Neural progenitor cell (in vitro differentiated cells): Measurements from ENCODE around the gene ITPA. TPM values are rescaled to one million over a fixed set of nuclear protein-coding genes. Genes with fewer than 3 reads are reported as not detected.
A peak's percentile ranks its signal among the peaks of the same experiment; 100 is the strongest.

Experiments
- DNase-seq: peaks from one replicate; pipeline ENCODE4 v3.0.0-alpha.2; 2016; ENCODE audit warnings: low spot score
- H2AFZ ChIP-seq: fragments of 200-600 bp; sonication (generic); replicated peaks from 2 replicates; pipeline ENCODE4 v1.6.1; 2016; ENCODE audit warnings: antibody characterized with exemption
- H3F3A ChIP-seq: fragments of 200-600 bp; sonication (generic); 2 replicates; pipeline ENCODE4 v1.6.1; 2016; ENCODE audit warnings: antibody characterized with exemption, low read depth
- H3K27ac ChIP-seq: fragments of 200-600 bp; sonication (generic); 2 replicates; pipeline ENCODE4 v1.5.1; 2016; ENCODE audit warnings: mild to moderate bottlenecking
- H3K27me3 ChIP-seq: fragments of 200-600 bp; sonication (generic); 2 replicates; pipeline ENCODE4 v1.6.1; 2016; ENCODE audit warnings: mild to moderate bottlenecking, moderate library complexity
- H3K36me3 ChIP-seq: fragments of 200-600 bp; sonication (generic); 2 replicates; pipeline ENCODE4 v1.5.1; 2016
- H3K4me1 ChIP-seq: fragments of 200-600 bp; sonication (generic); 2 replicates; pipeline ENCODE4 v1.6.1; 2016; ENCODE audit warnings: mixed run types
- H3K4me2 ChIP-seq: fragments of 200-600 bp; sonication (generic); 2 replicates; pipeline ENCODE4 v1.6.1; 2016
- H3K4me3 ChIP-seq: fragments of 200-600 bp; sonication (generic); 2 replicates; pipeline ENCODE4 v1.5.1; 2016
- H3K79me2 ChIP-seq: fragments of 200-600 bp; sonication (generic); 2 replicates; pipeline ENCODE4 v1.6.1; 2016; ENCODE audit warnings: low read depth
- H3K9ac ChIP-seq: fragments of 200-600 bp; sonication (generic); 2 replicates; pipeline ENCODE4 v1.6.1; 2016
- H3K9me3 ChIP-seq: fragments of 200-600 bp; sonication (generic); 2 replicates; pipeline ENCODE4 v1.5.1; 2016; ENCODE audit warnings: low read depth
- H4K20me1 ChIP-seq: fragments of 200-600 bp; sonication (generic); 2 replicates; pipeline ENCODE4 v1.6.1; 2016; ENCODE audit warnings: low read depth
- H3K27ac Mint-ChIP-seq: 3 replicates; pipeline ENCODE4 v1.8.0; 2021; ENCODE audit warnings: mixed read lengths
- H3K27me3 Mint-ChIP-seq: 2 replicates; pipeline ENCODE4 v1.8.0; 2022; ENCODE audit warnings: low read depth, mild to moderate bottlenecking, inconsistent platforms, moderate library complexity, mixed read lengths; ENCODE audit not compliant: insufficient read depth
- H3K36me3 Mint-ChIP-seq: 3 replicates; pipeline ENCODE4 v1.8.0; 2021; ENCODE audit warnings: mixed read lengths
- H3K4me1 Mint-ChIP-seq: 3 replicates; pipeline ENCODE4 v1.8.0; 2021; ENCODE audit warnings: mixed read lengths
- H3K4me3 Mint-ChIP-seq: 3 replicates; pipeline ENCODE4 v1.8.0; 2021; ENCODE audit warnings: mild to moderate bottlenecking, moderate library complexity, mixed read lengths
- H3K9me3 Mint-ChIP-seq: 3 replicates; pipeline ENCODE4 v1.8.0; 2020; ENCODE audit warnings: mixed read lengths
- EZH2 ChIP-seq: fragments of 200-600 bp; sonication (generic); IDR thresholded peaks from 2 replicates; pipeline ENCODE4 v1.6.1; 2017; ENCODE audit warnings: antibody characterized with exemption, mild to moderate bottlenecking, moderate library complexity
- EZH2phosphoT487 ChIP-seq: fragments of 200-600 bp; sonication (generic); IDR thresholded peaks from 2 replicates; pipeline ENCODE4 v1.6.1; 2017; ENCODE audit warnings: antibody characterized with exemption
- total RNA-seq: library from RNA; depleted of rRNA; stranded (reverse); fragments of >200 nt; gene quantifications from 2 replicates; pipeline ENCODE4 v1.2.3, GENCODE V29; 2015; ENCODE audit warnings: low replicate concordance
- TF ChIP-seq, protein P1 (sequence below): fragments of 200-600 bp; sonication (generic); IDR thresholded peaks from 2 replicates; pipeline ENCODE4 v1.5.1; 2017; ENCODE audit warnings: antibody characterized with exemption, mild to moderate bottlenecking

The ITPA gene
- total RNA-seq, 1 donor from 2014 or later = 18.2 TPM

DNA sequence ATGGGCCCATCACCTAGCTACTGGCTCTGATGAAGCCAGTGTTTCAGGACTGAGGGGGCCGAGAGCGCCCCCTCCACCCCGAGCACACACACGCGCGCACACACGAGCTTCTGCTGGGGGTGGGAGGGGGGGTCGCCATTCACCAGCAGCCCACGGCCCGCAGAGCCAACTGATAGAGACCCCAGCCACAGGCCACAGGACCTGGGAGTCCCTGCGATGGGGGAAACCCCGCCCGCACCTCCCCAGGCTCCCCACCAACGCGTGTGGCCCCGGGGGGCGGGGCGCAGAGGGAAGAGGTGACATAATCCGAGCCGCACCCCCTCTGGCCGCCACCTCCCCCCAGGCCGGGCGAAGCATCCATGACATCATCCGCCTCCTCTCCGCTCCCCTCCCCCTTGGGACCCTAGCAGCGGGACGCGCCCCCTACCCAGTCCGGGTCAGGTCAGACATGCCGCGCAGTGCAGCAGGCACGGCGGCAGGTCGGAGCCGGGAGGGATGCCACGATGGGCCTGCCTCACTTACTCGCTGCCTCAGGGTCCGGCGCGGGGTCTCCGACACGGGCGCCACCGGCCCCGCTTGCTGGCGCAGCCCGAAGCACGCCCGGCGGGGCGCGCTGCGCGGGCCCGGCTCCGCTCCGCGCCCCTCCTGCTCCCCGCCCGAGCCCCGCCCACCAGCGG is 36.2 kb upstream of the ITPA start, which contains the start of gene LZTS3:
TSS of gene LZTS3 (minus strand) at position 617 of the 677 bp plus-strand sequence. CDS start 6,386 bp downstream, outside the sequence.
- peak within 1 kb of the TSS; percentile 55 for H3K9ac ChIP-seq
- DNase-seq = peak; percentile 93
- peaks cover 16% of the 10 kb centered on the region for H4K20me1 ChIP-seq
- H3F3A ChIP-seq = peaks cover 22% of the 10 kb centered on the region
- peak within 1 kb of the TSS; percentile 96 for H3K4me3 ChIP-seq
- H3K27ac ChIP-seq = peak within 1 kb of the TSS; percentile 86
- H3K4me1 ChIP-seq = peaks cover 23% of the 10 kb centered on the region
- H2AFZ ChIP-seq = peak within 1 kb of the TSS; percentile 95
- Mint-ChIP-seq H3K9me3 (no peaks in the 10 kb centered on the region), H3K36me3 (no peaks in the 10 kb centered on the region), H3K4me3 (peak within 1 kb of the TSS; percentile 96), H3K27ac (peak within 1 kb of the TSS; percentile 78), H3K27me3 (peaks cover 20% of the 10 kb centered on the region), H3K4me1 (peaks cover 24% of the 10 kb centered on the region)
- H3K27me3 ChIP-seq = peaks cover 15% of the 10 kb centered on the region
- no peak for TF ChIP-seq EZH2phosphoT487
- TF ChIP-seq, protein P1, sequence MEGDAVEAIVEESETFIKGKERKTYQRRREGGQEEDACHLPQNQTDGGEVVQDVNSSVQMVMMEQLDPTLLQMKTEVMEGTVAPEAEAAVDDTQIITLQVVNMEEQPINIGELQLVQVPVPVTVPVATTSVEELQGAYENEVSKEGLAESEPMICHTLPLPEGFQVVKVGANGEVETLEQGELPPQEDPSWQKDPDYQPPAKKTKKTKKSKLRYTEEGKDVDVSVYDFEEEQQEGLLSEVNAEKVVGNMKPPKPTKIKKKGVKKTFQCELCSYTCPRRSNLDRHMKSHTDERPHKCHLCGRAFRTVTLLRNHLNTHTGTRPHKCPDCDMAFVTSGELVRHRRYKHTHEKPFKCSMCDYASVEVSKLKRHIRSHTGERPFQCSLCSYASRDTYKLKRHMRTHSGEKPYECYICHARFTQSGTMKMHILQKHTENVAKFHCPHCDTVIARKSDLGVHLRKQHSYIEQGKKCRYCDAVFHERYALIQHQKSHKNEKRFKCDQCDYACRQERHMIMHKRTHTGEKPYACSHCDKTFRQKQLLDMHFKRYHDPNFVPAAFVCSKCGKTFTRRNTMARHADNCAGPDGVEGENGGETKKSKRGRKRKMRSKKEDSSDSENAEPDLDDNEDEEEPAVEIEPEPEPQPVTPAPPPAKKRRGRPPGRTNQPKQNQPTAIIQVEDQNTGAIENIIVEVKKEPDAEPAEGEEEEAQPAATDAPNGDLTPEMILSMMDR = no peak
- no peak for TF ChIP-seq EZH2
- H3K9me3 ChIP-seq = no peaks in the 10 kb centered on the region
- peak within 1 kb of the TSS; percentile 88 for H3K4me2 ChIP-seq
- H3K79me2 ChIP-seq = peaks cover 10% of the 10 kb centered on the region
- H3K36me3 ChIP-seq = no peaks in the 10 kb centered on the region

DNA sequence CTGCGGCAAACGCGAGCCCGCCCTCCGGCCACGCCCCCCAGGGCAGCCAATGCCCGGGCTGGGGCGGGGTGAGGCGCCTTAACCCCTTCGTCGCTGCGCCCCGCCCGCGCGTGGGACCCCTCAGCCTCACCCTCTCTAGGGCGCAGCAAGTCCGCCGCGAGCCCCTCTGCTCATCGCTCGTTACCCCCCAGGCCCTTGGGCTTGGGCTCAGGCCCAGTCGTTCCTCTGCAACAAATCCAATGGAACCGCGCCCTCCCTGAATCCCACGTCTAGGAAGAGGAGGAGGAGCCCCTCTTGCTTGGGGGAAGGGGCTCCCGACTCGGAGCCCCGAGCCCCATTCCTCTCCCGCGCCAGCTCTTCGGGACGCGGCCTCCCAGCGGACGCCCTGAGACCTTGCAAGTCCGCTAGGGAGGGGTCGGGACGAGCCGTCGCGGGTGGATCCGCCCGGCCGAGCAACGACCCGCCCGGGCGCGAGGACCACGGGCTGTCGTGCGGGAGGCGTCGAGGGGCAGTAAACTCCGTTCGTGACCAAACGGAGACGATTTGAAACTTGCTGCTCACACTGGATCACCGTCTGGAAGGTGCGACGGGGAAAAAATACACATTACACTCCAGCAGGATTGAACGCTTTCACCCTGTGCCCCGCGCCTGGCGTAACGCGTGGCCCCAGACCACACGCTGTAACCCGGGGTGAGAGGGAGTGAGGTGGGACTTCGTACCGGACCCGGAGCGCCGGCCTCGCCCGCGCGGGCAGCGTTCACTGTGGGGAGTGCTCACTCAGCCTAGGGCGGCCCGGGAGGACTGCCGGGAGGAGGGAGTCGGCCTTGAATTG is 35.5 kb upstream of the ITPA start:
- Histone ChIP-seq H3K79me2 (peaks cover 10% of the 10 kb centered on the region), H3K4me2 (peak overlapping the region; percentile 77), H2AFZ (peak overlapping the region; percentile 95), H3K27me3 (peaks cover 7% of the 10 kb centered on the region), H3F3A (peaks cover 24% of the 10 kb centered on the region), H3K9ac (peak overlapping the region; percentile 40), H3K36me3 (no peaks in the 10 kb centered on the region), H3K27ac (peak overlapping the region; percentile 44), H4K20me1 (peaks cover 16% of the 10 kb centered on the region), H3K4me3 (peak overlapping the region; percentile 96), H3K4me1 (peaks cover 20% of the 10 kb centered on the region), H3K9me3 (no peaks in the 10 kb centered on the region)
- Mint-ChIP-seq H3K4me3 (peak overlapping the region; percentile 96), H3K27me3 (peaks cover 14% of the 10 kb centered on the region), H3K4me1 (peaks cover 27% of the 10 kb centered on the region), H3K27ac (peak overlapping the region; percentile 78), H3K36me3 (no peaks in the 10 kb centered on the region), H3K9me3 (no peaks in the 10 kb centered on the region)
- TF ChIP-seq EZH2phosphoT487 (no peak), EZH2 (peak; percentile 37)
- TF ChIP-seq, protein P1 = peak; percentile 47
- DNase-seq = peak; percentile 98

DNA sequence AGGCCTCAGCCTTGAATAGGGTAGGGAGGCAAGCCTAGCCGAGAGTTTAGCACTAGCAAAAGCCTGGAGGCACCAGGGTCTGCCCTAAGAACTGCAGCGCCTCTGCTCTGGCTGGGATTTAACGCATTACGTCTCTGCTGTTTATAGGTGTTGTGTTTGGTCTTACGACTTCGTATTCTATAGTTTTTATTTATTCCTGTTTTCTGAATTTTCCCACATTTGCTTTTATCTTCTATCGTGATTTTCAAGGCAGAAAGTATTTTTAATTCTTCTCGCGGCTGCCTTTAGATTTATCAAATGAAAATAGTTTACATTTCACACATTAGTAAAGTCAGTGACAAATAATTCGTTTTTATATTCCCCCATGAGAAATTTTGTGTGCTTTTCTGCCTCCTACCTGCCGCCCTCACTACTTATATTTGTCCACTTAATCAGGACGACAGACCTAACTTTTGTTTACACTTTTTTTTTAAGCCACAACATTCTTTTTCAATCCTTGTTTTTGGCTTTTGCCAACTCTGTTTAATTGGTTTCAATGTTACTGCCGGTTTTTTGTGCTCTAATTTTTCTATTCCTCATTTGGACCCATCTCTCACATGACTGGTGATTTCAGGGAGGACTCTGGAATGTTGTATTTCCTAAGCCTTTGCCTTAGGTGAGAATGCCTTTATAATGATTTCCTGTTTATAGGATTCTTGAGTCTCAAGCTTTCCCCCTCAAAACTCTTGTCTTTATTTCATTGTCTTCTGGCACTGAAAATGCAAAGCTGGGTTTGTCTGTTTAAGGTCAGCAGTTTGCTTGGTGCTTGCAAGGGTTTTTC is 34.6 kb upstream of the ITPA start:
- Histone ChIP-seq H3K79me2 (peaks cover 10% of the 10 kb centered on the region), H3K4me3 (peak overlapping the region; percentile 96), H2AFZ (peak overlapping the region; percentile 95), H3F3A (peaks cover 24% of the 10 kb centered on the region), H3K27me3 (no peaks in the 10 kb centered on the region), H3K27ac (no peak overlapping the region), H3K4me2 (peak overlapping the region; percentile 77), H4K20me1 (peaks cover 12% of the 10 kb centered on the region), H3K4me1 (peaks cover 20% of the 10 kb centered on the region), H3K9ac (peak overlapping the region; percentile 40), H3K36me3 (no peaks in the 10 kb centered on the region), H3K9me3 (no peaks in the 10 kb centered on the region)
- no peaks in the 10 kb centered on the region for H3K9me3 Mint-ChIP-seq
- no peak overlapping the region for H3K27ac Mint-ChIP-seq
- H3K36me3 Mint-ChIP-seq = no peaks in the 10 kb centered on the region
- peak overlapping the region; percentile 96 for H3K4me3 Mint-ChIP-seq
- peaks cover 14% of the 10 kb centered on the region for H3K27me3 Mint-ChIP-seq
- no peak for TF ChIP-seq EZH2phosphoT487
- TF ChIP-seq, protein P1 = no peak
- no peak for TF ChIP-seq EZH2
- peak; percentile 75 for DNase-seq
- peaks cover 27% of the 10 kb centered on the region for H3K4me1 Mint-ChIP-seq
